NT2/D1 (cell line): ENCODE data around the gene ASIC1.
A peak's percentile ranks its signal among the peaks of the same experiment; 100 is the strongest.

ENCODE experiments used
- DNase-seq: peaks from one replicate; pipeline ENCODE4 v3.0.0-alpha.2; 2011; ENCODE audit warnings: low read depth, low spot score
- H3K27me3 ChIP-seq: 2 replicates; pipeline ENCODE4 v1.6.0; 2011; ENCODE audit warnings: mild to moderate bottlenecking; ENCODE audit not compliant: insufficient read length, insufficient read depth
- H3K36me3 ChIP-seq: 2 replicates; pipeline ENCODE4 v1.6.1; 2011; ENCODE audit warnings: mild to moderate bottlenecking, low read length, mixed read lengths; ENCODE audit not compliant: insufficient read depth, insufficient read length
- H3K4me1 ChIP-seq: 2 replicates; pipeline ENCODE4 v1.5.1; 2011; ENCODE audit not compliant: insufficient read depth, insufficient read length
- H3K4me3 ChIP-seq: 2 replicates; pipeline ENCODE4 v1.5.1; 2011; ENCODE audit warnings: low read depth; ENCODE audit not compliant: insufficient read length
- H3K9ac ChIP-seq: 2 replicates; pipeline ENCODE4 v1.6.0; 2011; ENCODE audit warnings: low read depth; ENCODE audit not compliant: insufficient read length
- H3K9me3 ChIP-seq: 2 replicates; pipeline ENCODE4 v1.5.1; 2011; ENCODE audit warnings: mild to moderate bottlenecking, low read length; ENCODE audit not compliant: insufficient read depth
- SUZ12 ChIP-seq: IDR thresholded peaks from 2 replicates; pipeline ENCODE4 v1.6.1; 2011; ENCODE audit not compliant: insufficient read length, insufficient read depth; ENCODE audit errors: extremely low read depth
- YY1 ChIP-seq: IDR thresholded peaks from 2 replicates; pipeline ENCODE4 v1.6.1; 2011; ENCODE audit not compliant: insufficient read length, insufficient read depth
- ZNF274 ChIP-seq: IDR thresholded peaks from 2 replicates; pipeline ENCODE4 v1.6.1; 2011; ENCODE audit warnings: mild to moderate bottlenecking, low read depth, low read length

ASIC1 gene

GRCh38 chr12:50104417-50105366, 47.3 kb downstream of the ASIC1 start:
- H3K27me3 ChIP-seq, result no peaks in the 10 kb centered on the region
- H3K4me3 ChIP-seq, result no peak overlapping the region
- H3K4me1 ChIP-seq, result peaks cover 12% of the 10 kb centered on the region
- no peak overlapping the region for H3K9ac ChIP-seq
- DNase-seq, result no peak
- H3K36me3 ChIP-seq, result peaks cover 24% of the 10 kb centered on the region
- TF ChIP-seq ZNF274 (no peak), YY1 (no peak), SUZ12 (no peak)
- H3K9me3 ChIP-seq, result no peaks in the 10 kb centered on the region

GRCh38 chr12:50105913-50106450, 48.6 kb downstream of the ASIC1 start:
- Histone ChIP-seq H3K9ac (no peak overlapping the region), H3K27me3 (no peaks in the 10 kb centered on the region), H3K4me3 (no peak overlapping the region), H3K4me1 (peaks cover 22% of the 10 kb centered on the region), H3K9me3 (no peaks in the 10 kb centered on the region), H3K36me3 (peaks cover 11% of the 10 kb centered on the region)
- TF ChIP-seq SUZ12 (no peak), ZNF274 (no peak), YY1 (no peak)
- no peak for DNase-seq

GRCh38 chr12:50106907-50107306, 49.5 kb downstream of the ASIC1 start:
- DNase-seq, result no peak
- Histone ChIP-seq H3K4me1 (peaks cover 24% of the 10 kb centered on the region), H3K9me3 (no peaks in the 10 kb centered on the region), H3K36me3 (peaks cover 9% of the 10 kb centered on the region), H3K4me3 (no peak overlapping the region), H3K27me3 (no peaks in the 10 kb centered on the region), H3K9ac (no peak overlapping the region)
- no peak for TF ChIP-seq ZNF274
- TF ChIP-seq SUZ12, result no peak
- no peak for TF ChIP-seq YY1

GRCh38 chr12:50107416-50108268, 50.2 kb downstream of the ASIC1 start:
- Histone ChIP-seq H3K9ac (no peak overlapping the region), H3K36me3 (peaks cover 2% of the 10 kb centered on the region), H3K9me3 (no peaks in the 10 kb centered on the region), H3K27me3 (no peaks in the 10 kb centered on the region), H3K4me3 (no peak overlapping the region), H3K4me1 (peaks cover 24% of the 10 kb centered on the region)
- TF ChIP-seq SUZ12, result no peak
- TF ChIP-seq YY1, result no peak
- no peak for DNase-seq

GRCh38 chr12:50109319-50109718, 51.9 kb downstream of the ASIC1 start:
- H3K36me3 ChIP-seq, result no peaks in the 10 kb centered on the region
- no peaks in the 10 kb centered on the region for H3K9me3 ChIP-seq
- peak overlapping the region; percentile 44 for H3K9ac ChIP-seq
- H3K4me3 ChIP-seq, result no peak overlapping the region
- no peak for DNase-seq
- peaks cover 22% of the 10 kb centered on the region for H3K4me1 ChIP-seq
- TF ChIP-seq SUZ12 (no peak), ZNF274 (no peak), YY1 (no peak)
- H3K27me3 ChIP-seq, result no peaks in the 10 kb centered on the region

- H3K4me3 ChIP-seq, result no peak overlapping the region
- H3K27me3 ChIP-seq, result no peaks in the 10 kb centered on the region
- no peak for DNase-seq
- peak overlapping the region; percentile 47 for H3K9ac ChIP-seq
- no peaks in the 10 kb centered on the region for H3K36me3 ChIP-seq
- no peak for TF ChIP-seq YY1
- no peak for TF ChIP-seq ZNF274
- TF ChIP-seq SUZ12, result no peak
- no peaks in the 10 kb centered on the region for H3K9me3 ChIP-seq
- peaks cover 22% of the 10 kb centered on the region for H3K4me1 ChIP-seq
Measured at GRCh38 chr12:50110127-50110761, 52.8 kb downstream of the ASIC1 start.
